ENCODE data around the gene THRAP3. TPM values are rescaled to one million over a fixed set of nuclear protein-coding genes. Genes with fewer than 3 reads are reported as not detected.

THRAP3 gene
- total and polyA plus RNA-seq, 2 of the 8 experiments (the other 6 are each of a cell fraction or from before 2014, with no cell fraction given), result 40.2 to 183 TPM

- TF ChIP-seq, protein P1, sequence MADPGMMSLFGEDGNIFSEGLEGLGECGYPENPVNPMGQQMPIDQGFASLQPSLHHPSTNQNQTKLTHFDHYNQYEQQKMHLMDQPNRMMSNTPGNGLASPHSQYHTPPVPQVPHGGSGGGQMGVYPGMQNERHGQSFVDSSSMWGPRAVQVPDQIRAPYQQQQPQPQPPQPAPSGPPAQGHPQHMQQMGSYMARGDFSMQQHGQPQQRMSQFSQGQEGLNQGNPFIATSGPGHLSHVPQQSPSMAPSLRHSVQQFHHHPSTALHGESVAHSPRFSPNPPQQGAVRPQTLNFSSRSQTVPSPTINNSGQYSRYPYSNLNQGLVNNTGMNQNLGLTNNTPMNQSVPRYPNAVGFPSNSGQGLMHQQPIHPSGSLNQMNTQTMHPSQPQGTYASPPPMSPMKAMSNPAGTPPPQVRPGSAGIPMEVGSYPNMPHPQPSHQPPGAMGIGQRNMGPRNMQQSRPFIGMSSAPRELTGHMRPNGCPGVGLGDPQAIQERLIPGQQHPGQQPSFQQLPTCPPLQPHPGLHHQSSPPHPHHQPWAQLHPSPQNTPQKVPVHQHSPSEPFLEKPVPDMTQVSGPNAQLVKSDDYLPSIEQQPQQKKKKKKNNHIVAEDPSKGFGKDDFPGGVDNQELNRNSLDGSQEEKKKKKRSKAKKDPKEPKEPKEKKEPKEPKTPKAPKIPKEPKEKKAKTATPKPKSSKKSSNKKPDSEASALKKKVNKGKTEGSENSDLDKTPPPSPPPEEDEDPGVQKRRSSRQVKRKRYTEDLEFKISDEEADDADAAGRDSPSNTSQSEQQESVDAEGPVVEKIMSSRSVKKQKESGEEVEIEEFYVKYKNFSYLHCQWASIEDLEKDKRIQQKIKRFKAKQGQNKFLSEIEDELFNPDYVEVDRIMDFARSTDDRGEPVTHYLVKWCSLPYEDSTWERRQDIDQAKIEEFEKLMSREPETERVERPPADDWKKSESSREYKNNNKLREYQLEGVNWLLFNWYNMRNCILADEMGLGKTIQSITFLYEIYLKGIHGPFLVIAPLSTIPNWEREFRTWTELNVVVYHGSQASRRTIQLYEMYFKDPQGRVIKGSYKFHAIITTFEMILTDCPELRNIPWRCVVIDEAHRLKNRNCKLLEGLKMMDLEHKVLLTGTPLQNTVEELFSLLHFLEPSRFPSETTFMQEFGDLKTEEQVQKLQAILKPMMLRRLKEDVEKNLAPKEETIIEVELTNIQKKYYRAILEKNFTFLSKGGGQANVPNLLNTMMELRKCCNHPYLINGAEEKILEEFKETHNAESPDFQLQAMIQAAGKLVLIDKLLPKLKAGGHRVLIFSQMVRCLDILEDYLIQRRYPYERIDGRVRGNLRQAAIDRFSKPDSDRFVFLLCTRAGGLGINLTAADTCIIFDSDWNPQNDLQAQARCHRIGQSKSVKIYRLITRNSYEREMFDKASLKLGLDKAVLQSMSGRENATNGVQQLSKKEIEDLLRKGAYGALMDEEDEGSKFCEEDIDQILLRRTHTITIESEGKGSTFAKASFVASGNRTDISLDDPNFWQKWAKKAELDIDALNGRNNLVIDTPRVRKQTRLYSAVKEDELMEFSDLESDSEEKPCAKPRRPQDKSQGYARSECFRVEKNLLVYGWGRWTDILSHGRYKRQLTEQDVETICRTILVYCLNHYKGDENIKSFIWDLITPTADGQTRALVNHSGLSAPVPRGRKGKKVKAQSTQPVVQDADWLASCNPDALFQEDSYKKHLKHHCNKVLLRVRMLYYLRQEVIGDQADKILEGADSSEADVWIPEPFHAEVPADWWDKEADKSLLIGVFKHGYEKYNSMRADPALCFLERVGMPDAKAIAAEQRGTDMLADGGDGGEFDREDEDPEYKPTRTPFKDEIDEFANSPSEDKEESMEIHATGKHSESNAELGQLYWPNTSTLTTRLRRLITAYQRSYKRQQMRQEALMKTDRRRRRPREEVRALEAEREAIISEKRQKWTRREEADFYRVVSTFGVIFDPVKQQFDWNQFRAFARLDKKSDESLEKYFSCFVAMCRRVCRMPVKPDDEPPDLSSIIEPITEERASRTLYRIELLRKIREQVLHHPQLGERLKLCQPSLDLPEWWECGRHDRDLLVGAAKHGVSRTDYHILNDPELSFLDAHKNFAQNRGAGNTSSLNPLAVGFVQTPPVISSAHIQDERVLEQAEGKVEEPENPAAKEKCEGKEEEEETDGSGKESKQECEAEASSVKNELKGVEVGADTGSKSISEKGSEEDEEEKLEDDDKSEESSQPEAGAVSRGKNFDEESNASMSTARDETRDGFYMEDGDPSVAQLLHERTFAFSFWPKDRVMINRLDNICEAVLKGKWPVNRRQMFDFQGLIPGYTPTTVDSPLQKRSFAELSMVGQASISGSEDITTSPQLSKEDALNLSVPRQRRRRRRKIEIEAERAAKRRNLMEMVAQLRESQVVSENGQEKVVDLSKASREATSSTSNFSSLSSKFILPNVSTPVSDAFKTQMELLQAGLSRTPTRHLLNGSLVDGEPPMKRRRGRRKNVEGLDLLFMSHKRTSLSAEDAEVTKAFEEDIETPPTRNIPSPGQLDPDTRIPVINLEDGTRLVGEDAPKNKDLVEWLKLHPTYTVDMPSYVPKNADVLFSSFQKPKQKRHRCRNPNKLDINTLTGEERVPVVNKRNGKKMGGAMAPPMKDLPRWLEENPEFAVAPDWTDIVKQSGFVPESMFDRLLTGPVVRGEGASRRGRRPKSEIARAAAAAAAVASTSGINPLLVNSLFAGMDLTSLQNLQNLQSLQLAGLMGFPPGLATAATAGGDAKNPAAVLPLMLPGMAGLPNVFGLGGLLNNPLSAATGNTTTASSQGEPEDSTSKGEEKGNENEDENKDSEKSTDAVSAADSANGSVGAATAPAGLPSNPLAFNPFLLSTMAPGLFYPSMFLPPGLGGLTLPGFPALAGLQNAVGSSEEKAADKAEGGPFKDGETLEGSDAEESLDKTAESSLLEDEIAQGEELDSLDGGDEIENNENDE (IDR thresholded peaks at IDR 0.05; ENCODE audit: insufficient replicate concordance, low read length), result no peak
- 0 out of 2 replicates have a peak, but pooled peaks have one; percentile 46 for TF ChIP-seq RXRA (IDR thresholded peaks at IDR 0.05; ENCODE audit: insufficient read depth, low read depth, low read length)
- TF ChIP-seq ATF2 (IDR thresholded peaks at IDR 0.05; ENCODE audit: low read length), result 0 out of 2 replicates have a peak, but pooled peaks have one; percentile 17
- TF ChIP-seq PHF8 (conservative IDR thresholded peaks at IDR 0.05; ENCODE audit: low read depth, low read length), result no peak
- no peak for TF ChIP-seq CHD2 (IDR thresholded peaks at IDR 0.05; ENCODE audit: low read length)
- TF ChIP-seq USF2 (IDR thresholded peaks at IDR 0.05; ENCODE audit: low read length), result no peak
Measured at GRCh38 chr1:36321119-36321951, 97.1 kb downstream of the THRAP3 start (continued).

Data from H1 (cell line).